ENCODE data around the gene COPRS.

- peak in 1 of 6 experiments; percentile 2 for TF ChIP-seq CTCF (IDR thresholded peaks at IDR 0.05)
- TF ChIP-seq POLR2A (IDR thresholded peaks at IDR 0.05) = no peak
Measured at GRCh38 chr17:31858642-31859486, at the start of gene COPRS.
